GM23338 (cell line): Measurements from ENCODE around the gene NCKAP5.

Experiments used
- CREB1 ChIP-seq: fragments of 250-450 bp; sonication (Bioruptor Pico); IDR thresholded peaks from 2 replicates; pipeline ENCODE4 v1.5.0; 2020; ENCODE audit warnings: low read depth, mild to moderate bottlenecking, moderate library complexity
- CTCF ChIP-seq, 2 experiments: fragments of 200-600 bp in 1 of 2; sonication (generic) in 1 of 2; conservative IDR thresholded peaks; 2 replicates each; pipeline versions ENCODE4 v1.5.1 to v1.6.1; 2016 to 2017; ENCODE audit warnings: antibody characterized with exemption in 2 of 2, low read depth in 2 of 2, mild to moderate bottlenecking in 2 of 2, moderate library complexity in 1 of 2
- POLR2AphosphoS5 ChIP-seq: IDR thresholded peaks from 2 replicates; pipeline ENCODE4 v1.6.1; 2016; ENCODE audit warnings: antibody characterized with exemption, low read depth

DNA sequence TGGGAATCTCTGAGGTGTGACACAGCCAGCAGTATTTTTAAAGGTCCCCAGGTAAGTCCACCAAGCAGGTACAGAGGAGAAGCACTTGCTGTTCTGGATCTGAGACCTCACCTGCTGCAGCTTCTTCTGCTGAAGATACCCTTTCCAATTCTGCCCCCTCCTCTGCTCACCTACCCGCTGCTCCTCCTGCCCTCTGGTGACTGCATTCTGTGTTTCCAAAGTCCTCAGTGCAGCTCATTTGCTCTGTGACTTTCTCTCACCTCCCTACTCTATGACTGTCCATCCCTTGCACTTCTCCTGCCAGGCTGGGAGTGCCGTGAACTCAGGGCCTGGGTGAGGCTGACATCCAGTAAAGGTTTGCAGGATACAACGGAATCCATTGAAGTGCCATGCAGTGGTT, 693.1 kb downstream of the NCKAP5 start:
- TF ChIP-seq CTCF (conservative IDR thresholded peaks at IDR 0.05; ENCODE audit: low read depth in 2 of 2) (peak in 1 of 2 experiments; percentile 42; a peak in 3 of 4 replicates), POLR2AphosphoS5 (no peak), CREB1 (no peak)
